ENCODE measurements around the gene KCNA10. TPM values are rescaled to one million over a fixed set of nuclear protein-coding genes. Genes with fewer than 3 reads are reported as not detected.

The KCNA10 gene
- total and polyA plus RNA-seq, 10 of the 15 experiments (the other 5 are each of a cell fraction or from before 2014, with no cell fraction given), result not detected

DNA sequence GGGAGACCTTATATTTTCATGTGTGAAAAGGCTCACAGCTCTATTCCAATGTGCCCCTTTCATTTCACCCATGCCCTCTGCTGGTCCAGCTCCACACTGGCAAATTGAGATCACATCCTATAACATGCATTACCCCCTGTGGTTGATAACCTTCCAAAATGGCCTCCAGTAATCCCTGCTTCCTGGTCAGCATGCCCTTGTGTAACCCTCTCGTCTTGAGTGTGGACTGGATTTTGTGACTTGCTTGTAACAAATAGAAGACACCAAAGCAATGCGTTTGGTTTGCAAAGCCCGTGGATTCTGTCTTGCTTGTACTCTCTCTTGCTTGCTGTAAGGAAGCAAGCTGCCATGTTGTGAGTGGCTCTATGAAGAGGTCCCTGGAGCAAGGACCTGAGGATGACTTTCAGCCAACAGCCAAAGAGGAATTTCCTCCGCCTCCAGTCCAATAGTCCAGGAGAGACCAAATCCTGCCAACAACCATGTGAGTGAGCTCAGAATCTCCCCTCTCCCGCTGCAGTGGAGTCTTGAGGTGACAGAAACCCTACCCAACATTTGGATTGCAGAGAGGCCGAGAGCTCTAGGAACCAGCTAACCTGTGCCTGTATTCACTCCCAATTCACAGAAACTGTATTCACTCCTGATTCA, 17.4 kb downstream of the KCNA10 start:
- BruUV-seq (replicated peaks), result no TSS peak
- POLR2A ChIA-PET, result interaction anchor here (0.6 kb wide), 1 partner anchor 206 kb away, joined by 4 read pairs; no protein-coding TSS in a partner anchor
- WGBS (ENCODE audit: insufficient coverage, insufficient replicate concordance, low lambda C conversion rate, missing lambda C conversion rate), result 31% methylated on average over 6 of the region's 6 CpGs
- TF ChIP-seq, protein P1, sequence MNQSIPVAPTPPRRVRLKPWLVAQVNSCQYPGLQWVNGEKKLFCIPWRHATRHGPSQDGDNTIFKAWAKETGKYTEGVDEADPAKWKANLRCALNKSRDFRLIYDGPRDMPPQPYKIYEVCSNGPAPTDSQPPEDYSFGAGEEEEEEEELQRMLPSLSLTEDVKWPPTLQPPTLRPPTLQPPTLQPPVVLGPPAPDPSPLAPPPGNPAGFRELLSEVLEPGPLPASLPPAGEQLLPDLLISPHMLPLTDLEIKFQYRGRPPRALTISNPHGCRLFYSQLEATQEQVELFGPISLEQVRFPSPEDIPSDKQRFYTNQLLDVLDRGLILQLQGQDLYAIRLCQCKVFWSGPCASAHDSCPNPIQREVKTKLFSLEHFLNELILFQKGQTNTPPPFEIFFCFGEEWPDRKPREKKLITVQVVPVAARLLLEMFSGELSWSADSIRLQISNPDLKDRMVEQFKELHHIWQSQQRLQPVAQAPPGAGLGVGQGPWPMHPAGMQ (IDR thresholded peaks at IDR 0.05; ENCODE audit: borderline replicate concordance), result no peak
- TF ChIP-seq KAT2A (conservative IDR thresholded peaks at IDR 0.05; ENCODE audit: control insufficient read depth, low read depth, low read length) (no peak), NFIC (IDR thresholded peaks at IDR 0.05; ENCODE audit: low read depth, low read length) (no peak), RBBP5 (conservative IDR thresholded peaks at IDR 0.05) (no peak), HDGF (IDR thresholded peaks at IDR 0.05) (no peak), BMI1 (IDR thresholded peaks at IDR 0.05; ENCODE audit: borderline replicate concordance) (no peak), SIN3A (IDR thresholded peaks at IDR 0.05; ENCODE audit: low read depth, low read length) (no peak), GABPA (IDR thresholded peaks at IDR 0.05; ENCODE audit: low read depth) (no peak), EZH2 (IDR thresholded peaks at IDR 0.05; ENCODE audit: borderline replicate concordance, control insufficient read depth, low read depth, low read length) (no peak)
- TF ChIP-seq, protein P2, sequence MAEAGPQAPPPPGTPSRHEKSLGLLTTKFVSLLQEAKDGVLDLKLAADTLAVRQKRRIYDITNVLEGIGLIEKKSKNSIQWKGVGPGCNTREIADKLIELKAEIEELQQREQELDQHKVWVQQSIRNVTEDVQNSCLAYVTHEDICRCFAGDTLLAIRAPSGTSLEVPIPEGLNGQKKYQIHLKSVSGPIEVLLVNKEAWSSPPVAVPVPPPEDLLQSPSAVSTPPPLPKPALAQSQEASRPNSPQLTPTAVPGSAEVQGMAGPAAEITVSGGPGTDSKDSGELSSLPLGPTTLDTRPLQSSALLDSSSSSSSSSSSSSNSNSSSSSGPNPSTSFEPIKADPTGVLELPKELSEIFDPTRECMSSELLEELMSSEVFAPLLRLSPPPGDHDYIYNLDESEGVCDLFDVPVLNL (IDR thresholded peaks at IDR 0.05; ENCODE audit: low read depth, low read length), result no peak
- TF ChIP-seq, protein P3, sequence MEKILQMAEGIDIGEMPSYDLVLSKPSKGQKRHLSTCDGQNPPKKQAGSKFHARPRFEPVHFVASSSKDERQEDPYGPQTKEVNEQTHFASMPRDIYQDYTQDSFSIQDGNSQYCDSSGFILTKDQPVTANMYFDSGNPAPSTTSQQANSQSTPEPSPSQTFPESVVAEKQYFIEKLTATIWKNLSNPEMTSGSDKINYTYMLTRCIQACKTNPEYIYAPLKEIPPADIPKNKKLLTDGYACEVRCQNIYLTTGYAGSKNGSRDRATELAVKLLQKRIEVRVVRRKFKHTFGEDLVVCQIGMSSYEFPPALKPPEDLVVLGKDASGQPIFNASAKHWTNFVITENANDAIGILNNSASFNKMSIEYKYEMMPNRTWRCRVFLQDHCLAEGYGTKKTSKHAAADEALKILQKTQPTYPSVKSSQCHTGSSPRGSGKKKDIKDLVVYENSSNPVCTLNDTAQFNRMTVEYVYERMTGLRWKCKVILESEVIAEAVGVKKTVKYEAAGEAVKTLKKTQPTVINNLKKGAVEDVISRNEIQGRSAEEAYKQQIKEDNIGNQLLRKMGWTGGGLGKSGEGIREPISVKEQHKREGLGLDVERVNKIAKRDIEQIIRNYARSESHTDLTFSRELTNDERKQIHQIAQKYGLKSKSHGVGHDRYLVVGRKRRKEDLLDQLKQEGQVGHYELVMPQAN (conservative IDR thresholded peaks at IDR 0.05), result no peak
- TF ChIP-seq, protein P4, sequence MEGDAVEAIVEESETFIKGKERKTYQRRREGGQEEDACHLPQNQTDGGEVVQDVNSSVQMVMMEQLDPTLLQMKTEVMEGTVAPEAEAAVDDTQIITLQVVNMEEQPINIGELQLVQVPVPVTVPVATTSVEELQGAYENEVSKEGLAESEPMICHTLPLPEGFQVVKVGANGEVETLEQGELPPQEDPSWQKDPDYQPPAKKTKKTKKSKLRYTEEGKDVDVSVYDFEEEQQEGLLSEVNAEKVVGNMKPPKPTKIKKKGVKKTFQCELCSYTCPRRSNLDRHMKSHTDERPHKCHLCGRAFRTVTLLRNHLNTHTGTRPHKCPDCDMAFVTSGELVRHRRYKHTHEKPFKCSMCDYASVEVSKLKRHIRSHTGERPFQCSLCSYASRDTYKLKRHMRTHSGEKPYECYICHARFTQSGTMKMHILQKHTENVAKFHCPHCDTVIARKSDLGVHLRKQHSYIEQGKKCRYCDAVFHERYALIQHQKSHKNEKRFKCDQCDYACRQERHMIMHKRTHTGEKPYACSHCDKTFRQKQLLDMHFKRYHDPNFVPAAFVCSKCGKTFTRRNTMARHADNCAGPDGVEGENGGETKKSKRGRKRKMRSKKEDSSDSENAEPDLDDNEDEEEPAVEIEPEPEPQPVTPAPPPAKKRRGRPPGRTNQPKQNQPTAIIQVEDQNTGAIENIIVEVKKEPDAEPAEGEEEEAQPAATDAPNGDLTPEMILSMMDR (IDR thresholded peaks at IDR 0.05 in 2 of 3, conservative IDR thresholded peaks at IDR 0.05 in 1 of 3; ENCODE audit: control insufficient read depth in 2 of 3, extremely low read depth in 1 of 3, insufficient read depth in 1 of 3, low read depth in 3 of 3, low read length in 3 of 3), result no peak
- TF ChIP-seq, protein P5, sequence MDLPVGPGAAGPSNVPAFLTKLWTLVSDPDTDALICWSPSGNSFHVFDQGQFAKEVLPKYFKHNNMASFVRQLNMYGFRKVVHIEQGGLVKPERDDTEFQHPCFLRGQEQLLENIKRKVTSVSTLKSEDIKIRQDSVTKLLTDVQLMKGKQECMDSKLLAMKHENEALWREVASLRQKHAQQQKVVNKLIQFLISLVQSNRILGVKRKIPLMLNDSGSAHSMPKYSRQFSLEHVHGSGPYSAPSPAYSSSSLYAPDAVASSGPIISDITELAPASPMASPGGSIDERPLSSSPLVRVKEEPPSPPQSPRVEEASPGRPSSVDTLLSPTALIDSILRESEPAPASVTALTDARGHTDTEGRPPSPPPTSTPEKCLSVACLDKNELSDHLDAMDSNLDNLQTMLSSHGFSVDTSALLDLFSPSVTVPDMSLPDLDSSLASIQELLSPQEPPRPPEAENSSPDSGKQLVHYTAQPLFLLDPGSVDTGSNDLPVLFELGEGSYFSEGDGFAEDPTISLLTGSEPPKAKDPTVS (IDR thresholded peaks at IDR 0.05; ENCODE audit: low read depth, low read length), result no peak
- TF ChIP-seq, protein P6, sequence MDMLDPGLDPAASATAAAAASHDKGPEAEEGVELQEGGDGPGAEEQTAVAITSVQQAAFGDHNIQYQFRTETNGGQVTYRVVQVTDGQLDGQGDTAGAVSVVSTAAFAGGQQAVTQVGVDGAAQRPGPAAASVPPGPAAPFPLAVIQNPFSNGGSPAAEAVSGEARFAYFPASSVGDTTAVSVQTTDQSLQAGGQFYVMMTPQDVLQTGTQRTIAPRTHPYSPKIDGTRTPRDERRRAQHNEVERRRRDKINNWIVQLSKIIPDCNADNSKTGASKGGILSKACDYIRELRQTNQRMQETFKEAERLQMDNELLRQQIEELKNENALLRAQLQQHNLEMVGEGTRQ (IDR thresholded peaks at IDR 0.05; ENCODE audit: borderline replicate concordance, low read depth, low read length), result no peak

More for the DNA sequence above, 17.4 kb downstream of the KCNA10 start:
- in situ Hi-C loops (cut with MboI), result no loop called here
- H3K4me1 ChIP-seq (ENCODE audit: control insufficient read depth, insufficient read depth, low read length), result no peaks in the 10 kb centered on the region
- SMC1A ChIA-PET (ENCODE audit: uncharacterized antibody, unreplicated experiment), result interaction anchor here (1.1 to 1.2 kb wide), 2 partner anchors 117 to 305 kb away, joined by 5 read pairs; no protein-coding TSS in a partner anchor
- no peaks in the 10 kb centered on the region for H4K20me1 ChIP-seq (ENCODE audit: control insufficient read depth, insufficient read depth)
- intact Hi-C loops (cut with micrococcal nuclease; ENCODE audit: unreplicated experiment), result no loop called here
- CTCF ChIA-PET, result interaction anchor here (0.6 to 2.9 kb wide), 6 partner anchors 9 to 305 kb away, joined by 3 to 10 read pairs (median 4); no protein-coding TSS in a partner anchor
- FAIRE-seq, result no peak
- no peak overlapping the region for H3K4me2 ChIP-seq (ENCODE audit: control insufficient read depth, insufficient read depth)
- H3K4me3 ChIP-seq, result no peak overlapping the region
- no peaks in the 10 kb centered on the region for H3K79me2 ChIP-seq (ENCODE audit: control insufficient read depth, insufficient read depth, low read length)
- no peak overlapping the region for H3K27ac ChIP-seq (ENCODE audit: control insufficient read depth, insufficient read depth)
- H2AFZ ChIP-seq (ENCODE audit: control insufficient read depth, low read depth, low read length), result no peak overlapping the region
- H3K27me3 ChIP-seq (replicated peaks in 1 of 2; ENCODE audit: control insufficient read depth in 2 of 2, insufficient read depth in 2 of 2, low read length in 1 of 2), result 0 out of 4 replicates have a peak, but pooled peaks cover 0 to 2% of the 10 kb centered on the region in 2 experiments
- no peaks in the 10 kb centered on the region for H3K36me3 ChIP-seq (ENCODE audit: control insufficient read depth in 2 of 2, insufficient read depth in 2 of 2, low read length in 1 of 2)
- no peak for ATAC-seq
- no peak for DNase-seq (ENCODE audit: low read depth, low spot score)
- H3K9me3 ChIP-seq (replicated peaks; ENCODE audit: control insufficient read depth, insufficient read depth, low read length), result no peaks in the 10 kb centered on the region
- no peak overlapping the region for H3K9ac ChIP-seq (ENCODE audit: control insufficient read depth, insufficient read depth, low read length)
- RAD21 ChIA-PET (ENCODE audit: unreplicated experiment), result interaction anchor here (0.8 to 1.2 kb wide), 2 partner anchors 12 to 294 kb away, joined by 3 read pairs; no protein-coding TSS in a partner anchor
